ENCODE results near the gene HABP4.

HABP4 gene

GRCh38 chr9:96460882-96461281, 10.9 kb downstream of the HABP4 start:
- TF ChIP-seq CTCF (IDR thresholded peaks at IDR 0.05) (no peak), ZFX (IDR thresholded peaks at IDR 0.05; ENCODE audit: borderline replicate concordance) (no peak)
- no peak overlapping the region for H3K27ac ChIP-seq

GRCh38 chr9:96461336-96461735, 11.4 kb downstream of the HABP4 start:
- no peak overlapping the region for H3K27ac ChIP-seq
- TF ChIP-seq CTCF (IDR thresholded peaks at IDR 0.05) (no peak), ZFX (IDR thresholded peaks at IDR 0.05; ENCODE audit: borderline replicate concordance) (no peak)

DNA sequence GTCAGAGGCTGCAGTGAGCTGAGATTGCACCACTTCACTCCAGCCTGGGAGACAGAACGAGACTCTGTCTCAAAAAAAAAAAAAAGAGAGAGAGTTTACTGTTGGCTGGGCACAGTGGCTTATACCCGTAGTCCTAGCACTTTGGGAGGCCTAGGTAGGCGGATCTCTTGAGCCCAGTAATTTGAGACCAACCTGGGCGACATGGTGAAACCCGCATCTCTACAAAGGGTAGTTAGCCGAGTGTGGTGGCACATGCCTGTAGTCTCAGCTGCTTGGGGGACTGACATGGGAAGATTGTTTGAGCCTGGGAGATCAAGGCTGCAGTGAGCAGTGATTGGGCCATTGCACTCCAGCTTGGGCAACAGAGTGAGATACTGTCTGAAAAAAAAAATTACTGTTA, 12.6 kb downstream of the HABP4 start:
- H3K27ac ChIP-seq = no peak overlapping the region
- TF ChIP-seq ZFX (IDR thresholded peaks at IDR 0.05; ENCODE audit: borderline replicate concordance) (no peak), CTCF (IDR thresholded peaks at IDR 0.05) (no peak)

- no peak for TF ChIP-seq CTCF (IDR thresholded peaks at IDR 0.05)
- TF ChIP-seq ZFX (IDR thresholded peaks at IDR 0.05; ENCODE audit: borderline replicate concordance) = no peak
- no peak overlapping the region for H3K27ac ChIP-seq
Measured at GRCh38 chr9:96464426-96464825, 14.5 kb downstream of the HABP4 start.

DNA sequence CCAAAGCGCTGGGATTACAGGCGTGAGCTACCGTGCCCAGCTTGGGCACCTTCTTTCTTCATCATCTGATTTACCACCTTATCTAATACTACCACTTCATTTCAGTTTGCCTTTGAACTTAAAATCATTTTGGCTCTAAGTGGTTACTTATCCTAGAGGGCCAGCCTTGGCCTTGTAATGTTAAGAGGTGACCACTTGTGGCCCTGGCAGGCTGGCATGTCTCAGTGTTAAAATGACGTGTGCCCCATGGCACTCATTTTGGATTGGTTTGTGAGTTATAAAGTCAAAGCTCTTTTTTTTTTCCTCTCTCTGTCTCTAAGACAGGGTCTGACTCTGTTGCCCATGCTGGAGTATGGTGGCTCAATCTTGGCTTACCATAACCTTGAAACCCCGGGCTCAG, 17.8 kb downstream of the HABP4 start:
- TF ChIP-seq CTCF (IDR thresholded peaks at IDR 0.05) = no peak
- no peak for TF ChIP-seq ZFX (IDR thresholded peaks at IDR 0.05; ENCODE audit: borderline replicate concordance)
- H3K27ac ChIP-seq = no peak overlapping the region

GRCh38 chr9:96476013-96476412, 26.0 kb downstream of the HABP4 start:
- H3K27ac ChIP-seq = no peak overlapping the region
- TF ChIP-seq ZFX (IDR thresholded peaks at IDR 0.05; ENCODE audit: borderline replicate concordance) = no peak
- TF ChIP-seq CTCF (IDR thresholded peaks at IDR 0.05) = no peak

DNA sequence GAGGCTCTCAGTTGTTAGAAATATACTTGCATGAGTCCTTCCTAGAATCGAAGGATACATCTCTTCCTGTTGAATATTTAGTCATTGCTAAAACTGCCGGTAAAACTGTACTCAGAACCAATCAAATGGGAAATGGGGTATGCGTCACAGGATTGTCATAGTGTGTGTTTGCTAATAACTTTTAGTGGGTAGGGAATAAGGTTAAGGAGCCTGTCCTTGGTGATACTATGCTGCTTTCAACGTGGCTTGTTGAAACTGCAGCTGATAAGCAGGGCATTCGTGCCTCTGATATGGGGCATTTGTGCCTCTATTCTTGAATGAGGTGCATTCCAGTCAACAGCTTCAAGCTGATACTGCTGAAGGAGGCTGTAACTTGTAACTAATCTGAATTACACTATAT, 26.6 kb downstream of the HABP4 start:
- H3K27ac ChIP-seq = no peak overlapping the region
- TF ChIP-seq CTCF (IDR thresholded peaks at IDR 0.05) (no peak), ZFX (IDR thresholded peaks at IDR 0.05; ENCODE audit: borderline replicate concordance) (no peak)

All from 22Rv1 (cell line).